Body of pancreas (tissue), 4 donors: ENCODE measurements around the gene REV3L. TPM values are rescaled to one million over a fixed set of nuclear protein-coding genes. Genes with fewer than 3 reads are reported as not detected.

Experiments used
- ATAC-seq: fragments of 150-250 bp; one replicate; pipeline ENCODE4 v1.9.1; 2016
- DNase-seq, 4 donors: peaks; one replicate each; pipeline ENCODE4 v3.0.0-alpha.2; 2019
- H3K27ac ChIP-seq, 4 donors: fragments of 200-600 bp; sonication (generic); 1 replicate in 3 of 4; 2 replicates in 1 of 4; pipeline versions ENCODE4 v1.5.1 to v1.6.1; 2016 to 2019; ENCODE audit warnings: mild to moderate bottlenecking in 1 of 4, mixed read lengths in 1 of 4, moderate library complexity in 1 of 4
- H3K27me3 ChIP-seq, 2 donors: fragments of 200-600 bp; sonication (generic); one replicate each; pipeline ENCODE4 v1.6.0; 2016; ENCODE audit warnings: mild to moderate bottlenecking in 1 of 2
- H3K36me3 ChIP-seq, 2 donors: fragments of 200-600 bp; sonication (generic); replicated peaks in 1 of 2; 2 replicates each; pipeline ENCODE4 v1.5.1; 2016; ENCODE audit warnings: low read depth in 2 of 2; ENCODE audit not compliant: insufficient read depth in 1 of 2
- H3K4me1 ChIP-seq: fragments of 200-600 bp; sonication (generic); one replicate; pipeline ENCODE4 v1.6.0; 2016
- H3K4me3 ChIP-seq, 2 donors: fragments of 200-600 bp; sonication (generic); 1 replicate in 1 of 2; 2 replicates in 1 of 2; pipeline ENCODE4 v1.5.1; 2016 to 2019
- H3K9me3 ChIP-seq, 3 donors: fragments of 200-600 bp; sonication (generic); 1 replicate in 2 of 3; 2 replicates in 1 of 3; pipeline ENCODE4 v1.5.1; 2016
- CTCF ChIP-seq, 7 experiments: fragments of 450-650 bp in 4 of 7; fragments of 200-600 bp in 3 of 7; sonication (generic) in 3 of 7; IDR thresholded peaks; one replicate each; pipeline ENCODE4 v1.5.1; 2016 to 2019; ENCODE audit warnings: antibody characterized with exemption in 7 of 7
- POLR2A ChIP-seq, 3 donors: fragments of 450-650 bp; IDR thresholded peaks; one replicate each; pipeline ENCODE4 v1.6.1; 2016; ENCODE audit warnings: antibody characterized with exemption in 3 of 3, mild to moderate bottlenecking in 2 of 3
- WGBS, 2 donors: methylation state at CpG; one replicate each; pipeline ENCODE4 v1.1.5; 2017; 5-methylcytosine and 5-hydroxymethylcytosine counted together
- intact Hi-C: fragments of 100-400 bp; cut with DNase I; formaldehyde crosslinking; loops from one replicate; pipeline ENCODE4 v1.15.1; 2023
- total RNA-seq, 2 donors: library from RNA; depleted of rRNA; stranded (reverse); fragments of >200 nt; gene quantifications; one replicate each; pipeline ENCODE4 v1.1.0, GENCODE V29; 2016

Gene REV3L
- total RNA-seq, 2 donors from 2014 or later: 28.3 to 29.7 TPM

- H3K9me3 ChIP-seq: no peaks in the 10 kb centered on the region
- no peak for ATAC-seq
- DNase-seq: no peak
- 89 to 91% methylated on average over 11 of the region's 11 CpGs for WGBS, 2 donors
- H3K27ac ChIP-seq: no peak overlapping the region
- no peak overlapping the region for H3K4me3 ChIP-seq
- H3K27me3 ChIP-seq: no peaks in the 10 kb centered on the region
- H3K36me3 ChIP-seq: no peaks in the 10 kb centered on the region
- TF ChIP-seq POLR2A (IDR thresholded peaks at IDR 0.05): no peak
- TF ChIP-seq CTCF (IDR thresholded peaks at IDR 0.05): no peak
- intact Hi-C loops: no loop called here
- peaks cover 16% of the 10 kb centered on the region for H3K4me1 ChIP-seq
These were observed 52.2 kb downstream of the REV3L start for GRCh38 chr6:111430605-111431376.

GRCh38 chr6:111429571-111429970 lies 53.4 kb downstream of the REV3L start:
- Histone ChIP-seq H3K27ac (no peak overlapping the region), H3K9me3 (no peaks in the 10 kb centered on the region), H3K36me3 (no peaks in the 10 kb centered on the region), H3K4me1 (peaks cover 26% of the 10 kb centered on the region), H3K4me3 (no peak overlapping the region), H3K27me3 (no peaks in the 10 kb centered on the region)
- intact Hi-C loops: no loop called here
- DNase-seq (no peak), ATAC-seq (no peak)
- WGBS, 2 donors: 96 to 97% methylated on average over 19 of the region's 19 CpGs
- TF ChIP-seq CTCF (IDR thresholded peaks at IDR 0.05) (no peak), POLR2A (IDR thresholded peaks at IDR 0.05) (no peak)

- no peak for DNase-seq
- Histone ChIP-seq H3K4me1 (peaks cover 33% of the 10 kb centered on the region), H3K36me3 (no peaks in the 10 kb centered on the region), H3K9me3 (no peaks in the 10 kb centered on the region), H3K4me3 (no peak overlapping the region), H3K27ac (no peak overlapping the region), H3K27me3 (no peaks in the 10 kb centered on the region)
- no peak for TF ChIP-seq POLR2A (IDR thresholded peaks at IDR 0.05)
- no peak for ATAC-seq
- 88 to 89% methylated on average over 1 of the region's 1 CpG for WGBS, 2 donors
- intact Hi-C loops: no loop called here
These were observed 54.2 kb downstream of the REV3L start for GRCh38 chr6:111428811-111429210.

- H3K27me3 ChIP-seq: no peaks in the 10 kb centered on the region
- DNase-seq (peak in 1 of 4 donors; percentile 23), ATAC-seq (peak; percentile 40)
- peak overlapping the region in 2 of 4 donors; percentile 5 to 10 for H3K27ac ChIP-seq
- TF ChIP-seq CTCF (IDR thresholded peaks at IDR 0.05) (no peak), POLR2A (IDR thresholded peaks at IDR 0.05) (no peak)
- no peak overlapping the region for H3K4me3 ChIP-seq
- H3K9me3 ChIP-seq: no peaks in the 10 kb centered on the region
- WGBS, 2 donors: 48 to 58% methylated on average over 5 of the region's 5 CpGs
- peaks cover 40% of the 10 kb centered on the region for H3K4me1 ChIP-seq
- H3K36me3 ChIP-seq: no peaks in the 10 kb centered on the region
- intact Hi-C loops: no loop called here
These were observed 55.5 kb downstream of the REV3L start for GRCh38 chr6:111427341-111428116.
